HG03045 (cell line): Measurements from ENCODE around the gene HOMER2.
A peak's percentile ranks its signal among the peaks of the same experiment; 100 is the strongest.
"Not testable (repeated sequence)": the region's sequence is repeated elsewhere in the genome, so short reads cannot be mapped to it uniquely, and the experiment has no call there.

Experiments
- ATAC-seq: cut with Tn5 transposase; IDR thresholded peaks from one replicate; pipeline ENCODE4 v1.9.1; 2021; ENCODE audit warnings: mild to moderate bottlenecking, moderate library complexity; ENCODE audit not compliant: unreplicated experiment

Gene HOMER2

DNA sequence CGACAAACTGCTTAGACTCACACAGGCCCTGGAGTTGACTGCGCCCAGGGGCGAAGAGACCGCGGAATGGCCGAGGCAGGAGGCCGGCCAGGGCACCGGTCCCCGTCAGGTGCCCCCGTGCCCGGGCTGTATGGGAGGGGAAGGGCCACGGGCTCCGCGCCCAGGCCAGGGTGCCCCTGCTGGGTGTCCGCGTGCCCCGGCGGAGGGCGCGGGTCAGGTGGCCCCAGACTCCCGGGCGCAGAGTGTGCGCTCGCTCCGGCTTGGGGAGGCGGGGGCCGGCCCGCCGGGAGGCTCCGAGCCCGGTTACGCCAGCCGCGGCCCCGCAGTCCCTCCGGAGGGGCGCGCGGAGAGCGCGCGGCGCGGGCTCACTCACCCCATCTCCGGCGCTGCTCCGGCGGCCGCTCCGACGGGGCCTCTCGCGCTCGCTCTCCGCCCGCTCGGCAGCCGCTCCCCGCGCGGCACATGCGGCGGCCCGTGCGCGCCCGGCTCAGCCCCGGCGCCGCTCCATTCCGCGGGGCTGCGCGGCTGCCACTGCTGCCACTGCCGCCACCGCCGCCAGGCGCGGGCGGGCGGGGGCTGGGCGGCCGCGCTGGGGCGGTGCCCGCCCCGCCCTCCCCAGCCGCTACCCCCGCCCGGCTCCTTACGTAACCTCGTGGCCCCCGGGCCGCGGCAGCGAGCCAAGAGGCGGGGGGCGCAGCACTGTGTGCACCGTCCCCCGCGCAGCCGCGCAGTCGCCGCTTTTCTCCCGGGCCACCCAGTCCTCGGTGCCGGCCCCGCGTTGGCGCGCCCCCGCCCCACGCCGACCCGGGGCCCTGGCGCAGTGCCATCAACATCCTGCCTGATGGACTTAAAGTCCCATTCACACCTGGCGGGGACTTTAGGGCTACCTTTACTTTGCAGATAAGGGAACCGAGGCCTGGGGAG, at the start of gene HOMER2:
TSS of gene HOMER2 (minus strand) at position 563 of the 924 bp plus-strand sequence. CDS start at position 378, 185 bp downstream.
- peak; percentile 46 for ATAC-seq

- ATAC-seq: not testable (repeated sequence)
Measured at GRCh38 chr15:83000672-83001031, 48.1 kb upstream of the HOMER2 start.

- peak; percentile 64 for ATAC-seq
Measured at GRCh38 chr15:82999905-83000671, 47.6 kb upstream of the HOMER2 start.

DNA sequence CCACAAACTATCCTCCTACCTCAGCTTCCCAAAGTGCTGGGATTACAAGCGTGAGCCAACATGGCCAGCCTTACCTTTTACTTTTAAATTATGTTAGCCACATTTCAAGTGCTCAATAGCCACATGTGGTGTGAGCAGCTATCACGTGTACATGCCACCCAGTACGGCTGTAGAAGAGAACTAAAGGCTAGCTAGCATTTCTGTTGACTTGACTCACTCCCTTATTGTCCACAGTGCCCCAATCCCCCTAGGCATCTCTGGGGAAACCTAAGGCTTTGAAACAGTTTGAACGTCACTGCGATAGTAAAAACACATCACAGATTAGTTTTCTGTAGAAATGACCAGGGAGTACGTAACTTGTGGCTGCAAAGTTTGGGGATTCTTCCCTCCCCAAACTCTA, 46.9 kb upstream of the HOMER2 start:
- ATAC-seq: no peak

GRCh38 chr15:82995938-82996337, 43.4 kb upstream of the HOMER2 start:
- ATAC-seq: no peak

DNA sequence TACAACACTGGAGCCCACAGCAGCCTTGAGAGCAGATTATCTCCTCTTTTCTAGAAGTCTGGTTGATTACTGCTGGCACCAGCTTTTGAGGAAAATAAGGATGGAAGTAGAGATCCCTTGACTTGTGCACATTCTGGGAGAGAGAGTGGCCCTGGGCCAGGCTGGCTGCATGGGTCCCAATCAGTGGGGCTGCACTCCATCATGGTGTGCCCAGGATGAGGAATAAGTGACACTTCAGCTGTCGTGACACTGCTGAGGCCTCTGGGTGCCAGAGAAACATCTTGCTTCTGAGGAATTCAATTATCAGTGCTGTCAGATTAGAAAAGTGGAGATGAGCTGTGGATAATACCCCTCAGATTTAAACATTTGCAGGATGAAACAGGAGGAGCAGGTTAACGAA, 42.6 kb upstream of the HOMER2 start:
- no peak for ATAC-seq

GRCh38 chr15:82993144-82993543, 40.6 kb upstream of the HOMER2 start:
- no peak for ATAC-seq

DNA sequence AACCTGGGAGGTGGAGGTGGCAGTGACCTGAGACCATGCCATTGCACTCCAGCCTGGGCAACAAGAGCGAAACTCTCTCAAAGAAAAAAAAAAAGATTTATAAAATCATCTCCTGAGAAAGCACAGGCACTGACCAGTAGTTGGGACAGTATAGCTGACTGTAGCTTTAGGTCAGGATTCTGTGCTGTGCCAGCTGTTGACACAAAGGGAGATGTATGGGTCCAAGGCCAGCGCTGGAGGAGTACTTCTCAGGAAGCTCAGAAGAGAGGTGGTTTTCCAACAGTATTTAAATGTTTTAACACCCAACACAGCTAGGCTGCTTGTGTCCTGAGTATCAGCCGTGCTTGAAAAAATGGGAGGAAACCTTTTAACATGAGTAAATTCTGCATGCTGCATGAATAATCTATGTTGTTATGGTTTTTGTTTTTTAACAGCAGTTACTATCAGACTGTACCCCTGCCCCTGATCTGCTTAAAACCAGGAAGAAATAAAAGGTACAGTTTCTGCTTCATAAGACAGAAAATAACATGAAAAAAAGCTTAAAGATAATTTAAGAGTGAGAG, 40.0 kb upstream of the HOMER2 start:
- no peak for ATAC-seq

- peak; percentile 29 for ATAC-seq
Measured at GRCh38 chr15:82986442-82986780, 33.9 kb upstream of the HOMER2 start.

- peak; percentile 95 for ATAC-seq
Measured at GRCh38 chr15:82985688-82986441, 33.3 kb upstream of the HOMER2 start, which contains the start of gene RAMAC. TSS of gene RAMAC (plus strand) at chr15:82986210. CDS start at chr15:82989019, 2,809 bp downstream.

GRCh38 chr15:82980981-82981380, 28.5 kb upstream of the HOMER2 start:
- no peak for ATAC-seq

GRCh38 chr15:82979726-82980125, 27.2 kb upstream of the HOMER2 start:
- ATAC-seq: no peak

DNA sequence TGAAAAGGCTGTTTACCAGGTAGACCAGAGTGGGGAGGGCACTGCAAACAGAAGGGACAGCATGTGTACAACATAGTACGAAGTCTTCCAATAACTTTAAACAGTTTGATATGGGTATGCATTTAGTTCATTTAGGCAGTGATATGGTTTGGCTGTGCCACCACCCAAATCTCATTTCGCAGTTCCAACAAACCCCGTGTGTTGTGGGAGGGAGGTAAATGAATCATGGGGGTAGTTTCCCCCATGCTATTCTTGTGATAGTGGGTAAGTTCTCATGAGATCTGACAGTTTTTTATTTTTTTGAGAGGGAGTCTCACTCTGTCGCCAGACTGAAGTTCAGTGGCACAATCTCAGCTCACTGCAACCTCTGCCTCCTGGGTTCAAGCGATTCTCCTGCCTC, 25.9 kb upstream of the HOMER2 start:
- ATAC-seq: no peak

DNA sequence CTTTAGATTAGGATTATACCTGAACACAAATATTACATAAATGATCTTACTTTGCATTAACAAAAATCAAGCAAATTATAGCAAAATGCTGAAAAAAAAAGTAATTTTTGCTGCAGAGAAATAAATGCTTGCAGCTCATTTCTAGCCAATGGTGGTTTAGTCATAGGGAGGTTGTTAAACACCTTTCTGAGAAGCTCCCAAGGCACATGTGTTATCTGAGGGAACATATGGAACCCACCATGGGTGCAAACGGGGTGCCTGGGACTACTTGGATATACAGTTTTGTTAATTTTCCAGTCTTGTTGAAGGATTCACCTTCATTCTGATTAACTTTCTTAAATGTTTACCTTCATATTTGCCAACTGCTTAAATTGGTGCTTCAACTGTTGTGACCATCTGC, 24.6 kb upstream of the HOMER2 start:
- no peak for ATAC-seq

DNA sequence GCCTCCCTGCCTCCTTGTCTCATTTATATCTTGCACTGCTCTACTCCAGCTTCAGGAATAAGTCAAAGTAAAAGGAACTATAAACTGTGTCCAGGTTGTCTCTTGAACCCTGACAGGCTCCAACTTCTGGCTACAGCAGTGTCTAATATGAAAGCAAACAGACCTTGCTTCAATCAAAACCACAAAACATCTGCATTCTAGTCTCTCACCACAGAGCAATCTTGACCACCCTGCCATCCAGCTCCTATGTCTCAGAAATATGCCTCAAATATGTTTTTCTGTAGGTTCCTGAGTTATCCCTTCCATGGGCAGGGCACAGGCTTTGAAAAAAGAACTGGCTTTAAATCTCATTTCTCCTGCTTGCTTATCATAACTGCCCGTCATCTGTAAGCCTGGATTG, 20.5 kb upstream of the HOMER2 start:
- ATAC-seq: no peak

DNA sequence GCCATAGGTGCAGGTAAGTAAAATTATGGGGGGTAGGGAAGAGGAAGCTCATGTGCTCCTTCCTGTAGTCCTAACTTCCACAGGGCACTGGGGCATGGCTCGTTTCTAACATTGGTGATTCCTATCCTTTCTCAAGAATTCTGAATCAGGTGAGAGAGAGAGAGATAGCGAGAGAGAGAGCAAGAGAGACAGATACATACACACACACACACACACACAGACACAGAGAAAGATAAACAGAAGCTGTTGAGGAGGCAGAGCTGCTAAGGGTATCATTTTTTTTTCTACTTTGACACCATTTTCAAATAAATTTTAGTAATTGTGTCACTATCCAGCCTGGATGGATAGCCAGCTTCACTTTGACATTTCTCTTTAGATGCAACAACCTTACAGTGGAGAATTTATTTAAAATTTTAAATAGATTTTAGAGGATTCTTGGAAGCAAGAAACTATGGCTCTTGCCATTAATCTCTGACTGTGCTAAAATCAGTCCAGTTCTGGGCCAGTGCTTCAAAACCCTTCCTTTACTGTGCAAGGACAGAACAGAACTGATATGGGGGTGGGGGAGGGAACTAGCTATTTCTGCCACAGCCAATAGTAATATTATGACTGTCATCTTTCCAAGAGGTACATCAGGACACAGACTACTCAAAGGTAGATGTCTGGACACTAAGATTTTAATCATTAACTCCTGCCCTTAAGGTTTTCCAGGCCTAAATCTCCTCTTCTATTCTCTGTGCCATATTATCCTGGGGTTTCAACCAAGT, 18.9 kb upstream of the HOMER2 start:
- no peak for ATAC-seq

- no peak for ATAC-seq
Measured at GRCh38 chr15:82970696-82971095, 18.2 kb upstream of the HOMER2 start.

- no peak for ATAC-seq
Measured at GRCh38 chr15:82970078-82970686, 17.7 kb upstream of the HOMER2 start.

GRCh38 chr15:82969353-82969752, 16.8 kb upstream of the HOMER2 start:
- ATAC-seq: no peak

DNA sequence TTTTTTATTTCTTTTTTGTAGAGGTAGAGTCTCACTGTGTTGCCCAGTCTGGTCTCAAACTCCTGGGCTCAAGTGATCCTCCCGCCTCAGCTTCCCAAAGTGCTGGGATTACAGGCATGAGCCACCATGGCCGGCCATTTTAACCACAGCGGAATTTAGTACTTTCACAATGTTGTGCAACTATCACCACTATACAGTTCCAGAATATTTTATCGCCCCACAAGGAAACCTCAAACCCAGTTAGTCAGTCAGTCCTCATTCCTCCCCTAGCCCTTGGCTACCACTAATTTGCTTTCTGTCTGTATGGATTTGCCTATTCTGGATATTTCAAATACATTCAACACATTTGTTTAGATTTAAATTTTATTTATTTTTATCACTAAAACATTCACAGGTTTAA, 15.5 kb upstream of the HOMER2 start:
- no peak for ATAC-seq
